BLaER1 (cell line): ENCODE data around the gene DENND4A.

ENCODE experiments used
- H3K27ac ChIP-seq: shearing (Covaris generic); formaldehyde crosslinking; 2 replicates; pipeline ENCODE4 v1.8.1; 2022
- H3K27me3 ChIP-seq: shearing (Covaris generic); formaldehyde crosslinking; 2 replicates; pipeline ENCODE4 v1.8.1; 2022
- H3K36me3 ChIP-seq: shearing (Covaris generic); formaldehyde crosslinking; 2 replicates; pipeline ENCODE4 v1.8.1; 2022
- H3K4me1 ChIP-seq: shearing (Covaris generic); formaldehyde crosslinking; 2 replicates; pipeline ENCODE4 v1.8.1; 2022
- H3K4me2 ChIP-seq: shearing (Covaris generic); formaldehyde crosslinking; 2 replicates; pipeline ENCODE4 v1.8.1; 2022
- H3K4me3 ChIP-seq: shearing (Covaris generic); formaldehyde crosslinking; 2 replicates; pipeline ENCODE4 v1.8.1; 2022
- H3K9ac ChIP-seq: shearing (Covaris generic); formaldehyde crosslinking; 2 replicates; pipeline ENCODE4 v1.8.1; 2022
- H3K9me3 ChIP-seq: shearing (Covaris generic); formaldehyde crosslinking; 2 replicates; pipeline ENCODE4 v1.8.1; 2022
- H4K20me1 ChIP-seq: shearing (Covaris generic); formaldehyde crosslinking; 2 replicates; pipeline ENCODE4 v1.8.1; 2022
- Cebpa-rat ChIP-seq: shearing (Covaris generic); IDR thresholded peaks from 2 replicates; pipeline ENCODE4 v1.8.1; 2022

DENND4A gene

GRCh38 chr15:65762914-65763787 lies 28.9 kb downstream of the DENND4A start:
- Histone ChIP-seq H3K9me3 (0 out of 2 replicates have a peak, but pooled peaks cover 3% of the 10 kb centered on the region), H3K9ac (no peak overlapping the region), H3K27me3 (no peaks in the 10 kb centered on the region), H3K4me2 (no peak overlapping the region), H3K4me1 (peaks cover 4% of the 10 kb centered on the region), H3K27ac (no peak overlapping the region), H3K4me3 (no peak overlapping the region), H3K36me3 (0 out of 2 replicates have a peak, but pooled peaks cover 6% of the 10 kb centered on the region), H4K20me1 (peaks cover 60% of the 10 kb centered on the region)
- no peak for TF ChIP-seq Cebpa-rat

- Histone ChIP-seq H3K4me1 (peaks cover 12% of the 10 kb centered on the region), H3K36me3 (0 out of 2 replicates have a peak, but pooled peaks cover 10% of the 10 kb centered on the region), H4K20me1 (peaks cover 52% of the 10 kb centered on the region), H3K9me3 (0 out of 2 replicates have a peak, but pooled peaks cover 3% of the 10 kb centered on the region), H3K27ac (no peak overlapping the region), H3K27me3 (no peaks in the 10 kb centered on the region), H3K4me3 (no peak overlapping the region), H3K9ac (no peak overlapping the region), H3K4me2 (no peak overlapping the region)
- no peak for TF ChIP-seq Cebpa-rat
These were observed 29.7 kb downstream of the DENND4A start for GRCh38 chr15:65762399-65762798.

GRCh38 chr15:65761210-65761926 lies 30.7 kb downstream of the DENND4A start:
- peaks cover 42% of the 10 kb centered on the region for H4K20me1 ChIP-seq
- H3K4me2 ChIP-seq: no peak overlapping the region
- H3K9me3 ChIP-seq: 0 out of 2 replicates have a peak, but pooled peaks cover 3% of the 10 kb centered on the region
- no peaks in the 10 kb centered on the region for H3K27me3 ChIP-seq
- H3K4me1 ChIP-seq: peaks cover 13% of the 10 kb centered on the region
- no peak overlapping the region for H3K4me3 ChIP-seq
- no peak overlapping the region for H3K27ac ChIP-seq
- no peak overlapping the region for H3K9ac ChIP-seq
- H3K36me3 ChIP-seq: 0 out of 2 replicates have a peak, but pooled peaks cover 10% of the 10 kb centered on the region
- no peak for TF ChIP-seq Cebpa-rat

- Histone ChIP-seq H3K27ac (no peak overlapping the region), H3K9ac (no peak overlapping the region), H4K20me1 (peaks cover 24% of the 10 kb centered on the region), H3K4me1 (peaks cover 17% of the 10 kb centered on the region), H3K4me3 (no peak overlapping the region), H3K27me3 (no peaks in the 10 kb centered on the region), H3K36me3 (0 out of 2 replicates have a peak, but pooled peaks cover 14% of the 10 kb centered on the region), H3K9me3 (0 out of 2 replicates have a peak, but pooled peaks cover 3% of the 10 kb centered on the region), H3K4me2 (no peak overlapping the region)
- TF ChIP-seq Cebpa-rat: no peak
These were observed 32.7 kb downstream of the DENND4A start for GRCh38 chr15:65759441-65759840.

GRCh38 chr15:65758242-65758641 lies 33.9 kb downstream of the DENND4A start:
- no peak overlapping the region for H3K9ac ChIP-seq
- no peaks in the 10 kb centered on the region for H3K27me3 ChIP-seq
- no peak overlapping the region for H3K4me3 ChIP-seq
- no peak overlapping the region for H3K27ac ChIP-seq
- peaks cover 16% of the 10 kb centered on the region; the same call in 1 of the 2 replicates for H4K20me1 ChIP-seq
- H3K4me2 ChIP-seq: peak overlapping the region; percentile 43; the same call in 1 of the 2 replicates
- no peak for TF ChIP-seq Cebpa-rat
- 0 out of 2 replicates have a peak, but pooled peaks cover 3% of the 10 kb centered on the region for H3K9me3 ChIP-seq
- H3K4me1 ChIP-seq: peaks cover 17% of the 10 kb centered on the region
- H3K36me3 ChIP-seq: 0 out of 2 replicates have a peak, but pooled peaks cover 14% of the 10 kb centered on the region

GRCh38 chr15:65757256-65757655 lies 34.8 kb downstream of the DENND4A start:
- TF ChIP-seq Cebpa-rat: no peak
- no peak overlapping the region for H3K4me2 ChIP-seq
- no peak overlapping the region for H3K4me3 ChIP-seq
- no peak overlapping the region for H3K9ac ChIP-seq
- 0 out of 2 replicates have a peak, but pooled peaks cover 3% of the 10 kb centered on the region for H3K9me3 ChIP-seq
- peaks cover 17% of the 10 kb centered on the region for H3K4me1 ChIP-seq
- no peaks in the 10 kb centered on the region for H3K27me3 ChIP-seq
- H4K20me1 ChIP-seq: peaks cover 6% of the 10 kb centered on the region; the same call in 1 of the 2 replicates
- no peak overlapping the region for H3K27ac ChIP-seq
- H3K36me3 ChIP-seq: 0 out of 2 replicates have a peak, but pooled peaks cover 14% of the 10 kb centered on the region

- TF ChIP-seq Cebpa-rat: no peak
- no peaks in the 10 kb centered on the region for H3K9me3 ChIP-seq
- H3K4me1 ChIP-seq: peaks cover 5% of the 10 kb centered on the region; the same call in 1 of the 2 replicates
- no peak overlapping the region for H3K9ac ChIP-seq
- no peak overlapping the region for H3K27ac ChIP-seq
- no peaks in the 10 kb centered on the region for H3K27me3 ChIP-seq
- H3K36me3 ChIP-seq: 0 out of 2 replicates have a peak, but pooled peaks cover 9% of the 10 kb centered on the region
- no peak overlapping the region for H3K4me2 ChIP-seq
- H4K20me1 ChIP-seq: no peaks in the 10 kb centered on the region; the same call in 1 of the 2 replicates
- no peak overlapping the region for H3K4me3 ChIP-seq
These were observed 39.9 kb downstream of the DENND4A start for GRCh38 chr15:65752151-65752700.

- Histone ChIP-seq H3K36me3 (0 out of 2 replicates have a peak, but pooled peaks cover 9% of the 10 kb centered on the region), H3K4me3 (no peak overlapping the region), H3K9ac (no peak overlapping the region), H3K27me3 (no peaks in the 10 kb centered on the region), H3K9me3 (no peaks in the 10 kb centered on the region), H3K27ac (no peak overlapping the region), H4K20me1 (no peaks in the 10 kb centered on the region), H3K4me1 (peaks cover 5% of the 10 kb centered on the region; the same call in 1 of the 2 replicates), H3K4me2 (no peak overlapping the region)
- TF ChIP-seq Cebpa-rat: no peak
These were observed 40.7 kb downstream of the DENND4A start for GRCh38 chr15:65751431-65751830.

GRCh38 chr15:65747265-65747664 lies 44.8 kb downstream of the DENND4A start:
- 0 out of 2 replicates have a peak, but pooled peaks cover 5% of the 10 kb centered on the region for H3K36me3 ChIP-seq
- H3K4me1 ChIP-seq: no peaks in the 10 kb centered on the region
- no peak for TF ChIP-seq Cebpa-rat
- H3K27me3 ChIP-seq: no peaks in the 10 kb centered on the region
- H4K20me1 ChIP-seq: no peaks in the 10 kb centered on the region
- no peak overlapping the region for H3K4me2 ChIP-seq
- no peak overlapping the region for H3K27ac ChIP-seq
- no peaks in the 10 kb centered on the region for H3K9me3 ChIP-seq
- H3K9ac ChIP-seq: no peak overlapping the region
- no peak overlapping the region for H3K4me3 ChIP-seq
